Measurements from ENCODE around the gene ZHX3. TPM values are rescaled to one million over a fixed set of nuclear protein-coding genes. Genes with fewer than 3 reads are reported as not detected.

The ZHX3 gene
- total and polyA plus RNA-seq, 2 of the 13 experiments (the other 11 are each of a cell fraction or from before 2014, with no cell fraction given), result 8.4 to 11.7 TPM

DNA sequence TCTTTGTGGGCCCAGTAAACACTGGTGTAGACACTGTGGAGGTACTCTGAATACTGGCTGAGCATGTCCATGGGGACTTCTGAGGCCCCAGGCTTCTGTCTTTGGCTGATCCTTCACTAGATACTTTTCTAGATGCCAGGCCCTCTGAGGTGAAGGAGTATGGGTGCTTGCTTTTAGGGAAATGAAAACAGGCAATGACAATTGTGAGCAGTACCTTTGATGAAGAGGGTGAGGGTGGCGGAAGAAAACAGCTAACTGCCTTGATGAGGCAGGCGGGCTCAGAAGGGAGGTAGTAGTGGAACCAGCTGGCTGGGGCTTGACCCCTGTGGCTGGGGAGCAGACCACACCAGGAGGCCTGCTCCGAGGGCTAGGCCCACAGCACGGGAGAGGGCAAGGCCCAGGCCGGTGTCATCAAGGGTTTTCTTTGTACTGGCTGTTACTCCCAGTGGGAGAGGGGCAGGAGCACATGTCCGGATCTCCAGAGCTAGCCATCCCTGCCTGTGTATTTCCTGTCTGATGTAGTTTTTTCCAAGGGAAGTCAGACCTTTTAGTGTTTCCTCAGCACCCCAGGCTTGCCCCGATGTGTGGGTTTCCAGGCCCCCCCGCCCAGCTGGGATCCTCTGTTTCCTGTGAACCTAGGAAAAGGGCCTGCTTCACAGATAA lies 176.2 kb downstream of the ZHX3 start (continued):
- TF ChIP-seq SMC3 (IDR thresholded peaks at IDR 0.05; ENCODE audit: low read length), result no peak
- no peak for TF ChIP-seq HHEX (CRISPR knock-in tag; IDR thresholded peaks at IDR 0.05)
- TF ChIP-seq, protein P1, sequence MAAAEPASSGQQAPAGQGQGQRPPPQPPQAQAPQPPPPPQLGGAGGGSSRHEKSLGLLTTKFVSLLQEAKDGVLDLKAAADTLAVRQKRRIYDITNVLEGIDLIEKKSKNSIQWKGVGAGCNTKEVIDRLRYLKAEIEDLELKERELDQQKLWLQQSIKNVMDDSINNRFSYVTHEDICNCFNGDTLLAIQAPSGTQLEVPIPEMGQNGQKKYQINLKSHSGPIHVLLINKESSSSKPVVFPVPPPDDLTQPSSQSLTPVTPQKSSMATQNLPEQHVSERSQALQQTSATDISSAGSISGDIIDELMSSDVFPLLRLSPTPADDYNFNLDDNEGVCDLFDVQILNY (CRISPR knock-in tag; conservative IDR thresholded peaks at IDR 0.05), result no peak
- TF ChIP-seq ATRX (CRISPR knock-in tag; IDR thresholded peaks at IDR 0.05; ENCODE audit: borderline replicate concordance), result no peak
- TF ChIP-seq ZSCAN22 (CRISPR knock-in tag; IDR thresholded peaks at IDR 0.05), result no peak
- TF ChIP-seq ZBTB7A (CRISPR knock-in tag; IDR thresholded peaks at IDR 0.05), result no peak
- no peak for TF ChIP-seq KDM1A (CRISPR knock-in tag; IDR thresholded peaks at IDR 0.05)
- TF ChIP-seq ATF1 (CRISPR knock-in tag; IDR thresholded peaks at IDR 0.05), result no peak
- no peak for TF ChIP-seq GLI4 (CRISPR knock-in tag; IDR thresholded peaks at IDR 0.05; ENCODE audit: borderline replicate concordance)
- peak; percentile 7; the same call in 1 of the 2 replicates for TF ChIP-seq GATAD2A (CRISPR knock-in tag; IDR thresholded peaks at IDR 0.05)
- TF ChIP-seq, protein P2, sequence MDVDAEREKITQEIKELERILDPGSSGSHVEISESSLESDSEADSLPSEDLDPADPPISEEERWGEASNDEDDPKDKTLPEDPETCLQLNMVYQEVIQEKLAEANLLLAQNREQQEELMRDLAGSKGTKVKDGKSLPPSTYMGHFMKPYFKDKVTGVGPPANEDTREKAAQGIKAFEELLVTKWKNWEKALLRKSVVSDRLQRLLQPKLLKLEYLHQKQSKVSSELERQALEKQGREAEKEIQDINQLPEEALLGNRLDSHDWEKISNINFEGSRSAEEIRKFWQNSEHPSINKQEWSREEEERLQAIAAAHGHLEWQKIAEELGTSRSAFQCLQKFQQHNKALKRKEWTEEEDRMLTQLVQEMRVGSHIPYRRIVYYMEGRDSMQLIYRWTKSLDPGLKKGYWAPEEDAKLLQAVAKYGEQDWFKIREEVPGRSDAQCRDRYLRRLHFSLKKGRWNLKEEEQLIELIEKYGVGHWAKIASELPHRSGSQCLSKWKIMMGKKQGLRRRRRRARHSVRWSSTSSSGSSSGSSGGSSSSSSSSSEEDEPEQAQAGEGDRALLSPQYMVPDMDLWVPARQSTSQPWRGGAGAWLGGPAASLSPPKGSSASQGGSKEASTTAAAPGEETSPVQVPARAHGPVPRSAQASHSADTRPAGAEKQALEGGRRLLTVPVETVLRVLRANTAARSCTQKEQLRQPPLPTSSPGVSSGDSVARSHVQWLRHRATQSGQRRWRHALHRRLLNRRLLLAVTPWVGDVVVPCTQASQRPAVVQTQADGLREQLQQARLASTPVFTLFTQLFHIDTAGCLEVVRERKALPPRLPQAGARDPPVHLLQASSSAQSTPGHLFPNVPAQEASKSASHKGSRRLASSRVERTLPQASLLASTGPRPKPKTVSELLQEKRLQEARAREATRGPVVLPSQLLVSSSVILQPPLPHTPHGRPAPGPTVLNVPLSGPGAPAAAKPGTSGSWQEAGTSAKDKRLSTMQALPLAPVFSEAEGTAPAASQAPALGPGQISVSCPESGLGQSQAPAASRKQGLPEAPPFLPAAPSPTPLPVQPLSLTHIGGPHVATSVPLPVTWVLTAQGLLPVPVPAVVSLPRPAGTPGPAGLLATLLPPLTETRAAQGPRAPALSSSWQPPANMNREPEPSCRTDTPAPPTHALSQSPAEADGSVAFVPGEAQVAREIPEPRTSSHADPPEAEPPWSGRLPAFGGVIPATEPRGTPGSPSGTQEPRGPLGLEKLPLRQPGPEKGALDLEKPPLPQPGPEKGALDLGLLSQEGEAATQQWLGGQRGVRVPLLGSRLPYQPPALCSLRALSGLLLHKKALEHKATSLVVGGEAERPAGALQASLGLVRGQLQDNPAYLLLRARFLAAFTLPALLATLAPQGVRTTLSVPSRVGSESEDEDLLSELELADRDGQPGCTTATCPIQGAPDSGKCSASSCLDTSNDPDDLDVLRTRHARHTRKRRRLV (CRISPR knock-in tag; IDR thresholded peaks at IDR 0.05), result no peak
- TF ChIP-seq ZNF629 (CRISPR knock-in tag; conservative IDR thresholded peaks at IDR 0.05), result no peak
- TF ChIP-seq MLLT10 (CRISPR knock-in tag; IDR thresholded peaks at IDR 0.05), result no peak
- TF ChIP-seq, protein P3, sequence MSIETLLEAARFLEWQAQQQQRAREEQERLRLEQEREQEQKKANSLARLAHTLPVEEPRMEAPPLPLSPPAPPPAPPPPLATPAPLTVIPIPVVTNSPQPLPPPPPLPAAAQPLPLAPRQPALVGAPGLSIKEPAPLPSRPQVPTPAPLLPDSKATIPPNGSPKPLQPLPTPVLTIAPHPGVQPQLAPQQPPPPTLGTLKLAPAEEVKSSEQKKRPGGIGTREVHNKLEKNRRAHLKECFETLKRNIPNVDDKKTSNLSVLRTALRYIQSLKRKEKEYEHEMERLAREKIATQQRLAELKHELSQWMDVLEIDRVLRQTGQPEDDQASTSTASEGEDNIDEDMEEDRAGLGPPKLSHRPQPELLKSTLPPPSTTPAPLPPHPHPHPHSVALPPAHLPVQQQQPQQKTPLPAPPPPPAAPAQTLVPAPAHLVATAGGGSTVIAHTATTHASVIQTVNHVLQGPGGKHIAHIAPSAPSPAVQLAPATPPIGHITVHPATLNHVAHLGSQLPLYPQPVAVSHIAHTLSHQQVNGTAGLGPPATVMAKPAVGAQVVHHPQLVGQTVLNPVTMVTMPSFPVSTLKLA (IDR thresholded peaks at IDR 0.05), result no peak
- TF ChIP-seq NFIB (CRISPR knock-in tag; IDR thresholded peaks at IDR 0.05; ENCODE audit: borderline replicate concordance), result no peak
- TF ChIP-seq KLF13 (CRISPR knock-in tag; IDR thresholded peaks at IDR 0.05), result peak; percentile 27; the same call in 1 of the 2 replicates
- TF ChIP-seq, protein P4, sequence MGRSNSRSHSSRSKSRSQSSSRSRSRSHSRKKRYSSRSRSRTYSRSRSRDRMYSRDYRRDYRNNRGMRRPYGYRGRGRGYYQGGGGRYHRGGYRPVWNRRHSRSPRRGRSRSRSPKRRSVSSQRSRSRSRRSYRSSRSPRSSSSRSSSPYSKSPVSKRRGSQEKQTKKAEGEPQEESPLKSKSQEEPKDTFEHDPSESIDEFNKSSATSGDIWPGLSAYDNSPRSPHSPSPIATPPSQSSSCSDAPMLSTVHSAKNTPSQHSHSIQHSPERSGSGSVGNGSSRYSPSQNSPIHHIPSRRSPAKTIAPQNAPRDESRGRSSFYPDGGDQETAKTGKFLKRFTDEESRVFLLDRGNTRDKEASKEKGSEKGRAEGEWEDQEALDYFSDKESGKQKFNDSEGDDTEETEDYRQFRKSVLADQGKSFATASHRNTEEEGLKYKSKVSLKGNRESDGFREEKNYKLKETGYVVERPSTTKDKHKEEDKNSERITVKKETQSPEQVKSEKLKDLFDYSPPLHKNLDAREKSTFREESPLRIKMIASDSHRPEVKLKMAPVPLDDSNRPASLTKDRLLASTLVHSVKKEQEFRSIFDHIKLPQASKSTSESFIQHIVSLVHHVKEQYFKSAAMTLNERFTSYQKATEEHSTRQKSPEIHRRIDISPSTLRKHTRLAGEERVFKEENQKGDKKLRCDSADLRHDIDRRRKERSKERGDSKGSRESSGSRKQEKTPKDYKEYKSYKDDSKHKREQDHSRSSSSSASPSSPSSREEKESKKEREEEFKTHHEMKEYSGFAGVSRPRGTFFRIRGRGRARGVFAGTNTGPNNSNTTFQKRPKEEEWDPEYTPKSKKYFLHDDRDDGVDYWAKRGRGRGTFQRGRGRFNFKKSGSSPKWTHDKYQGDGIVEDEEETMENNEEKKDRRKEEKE (IDR thresholded peaks at IDR 0.05), result no peak
- TF ChIP-seq POLR2AphosphoS5 (IDR thresholded peaks at IDR 0.05; ENCODE audit: low read depth, low read length), result no peak
- TF ChIP-seq, protein P5, sequence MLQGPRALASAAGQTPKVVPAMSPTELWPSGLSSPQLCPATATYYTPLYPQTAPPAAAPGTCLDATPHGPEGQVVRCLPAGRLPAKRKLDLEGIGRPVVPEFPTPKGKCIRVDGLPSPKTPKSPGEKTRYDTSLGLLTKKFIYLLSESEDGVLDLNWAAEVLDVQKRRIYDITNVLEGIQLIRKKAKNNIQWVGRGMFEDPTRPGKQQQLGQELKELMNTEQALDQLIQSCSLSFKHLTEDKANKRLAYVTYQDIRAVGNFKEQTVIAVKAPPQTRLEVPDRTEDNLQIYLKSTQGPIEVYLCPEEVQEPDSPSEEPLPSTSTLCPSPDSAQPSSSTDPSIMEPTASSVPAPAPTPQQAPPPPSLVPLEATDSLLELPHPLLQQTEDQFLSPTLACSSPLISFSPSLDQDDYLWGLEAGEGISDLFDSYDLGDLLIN (CRISPR knock-in tag; IDR thresholded peaks at IDR 0.05; ENCODE audit: borderline replicate concordance), result no peak
